HCT116 (cell line): ENCODE results near the gene HLA-DPA1. TPM values are rescaled to one million over a fixed set of nuclear protein-coding genes. Genes with fewer than 3 reads are reported as not detected.
A peak's percentile ranks its signal among the peaks of the same experiment; 100 is the strongest.

Experiments
- ATAC-seq: fragments of 200-7000 bp; cut with Tn5 transposase; 2 replicates; pipeline ENCODE4 v1.9.1; 2020; ENCODE audit warnings: mild to moderate bottlenecking, moderate library complexity
- BruUV-seq: library from RNA; stranded (reverse); fragments of 400-500 nt; replicated peaks from 2 replicates; lab custom pipeline; 2021; lab: Mats Ljungman, UMichigan
- CTCF ChIA-PET: fragments of 300-600 bp; sonication (Branson Sonifier 250); formaldehyde crosslinking; loops from one replicate; lab custom pipeline; 2021; ENCODE audit warnings: antibody characterized with exemption; lab: Charles Lee
- POLR2A ChIA-PET: fragments of 300-600, 350-600 bp; sonication (Branson Sonifier 250); formaldehyde crosslinking; loops from one replicate; lab custom pipeline; 2021; ENCODE audit warnings: antibody characterized with exemption; lab: Charles Lee
- RAD21 ChIA-PET, 2 experiments: fragments of 300-600 bp; sonication (Branson Sonifier 250); formaldehyde crosslinking; loops; one replicate each; lab custom pipeline; 2023; ENCODE audit warnings: low total read pairs in 2 of 2; ENCODE audit not compliant: uncharacterized antibody in 2 of 2, unreplicated experiment in 2 of 2, low non-redundant PET in 1 of 2; lab: Charles Lee
- DNase-seq: peaks from one replicate; pipeline ENCODE4 v3.0.0-alpha.2; 2010; ENCODE audit warnings: low read depth, low spot score
- H2AFZ ChIP-seq: fragments of 200-600 bp; shearing (Covaris generic), sonication (generic); 2 replicates; pipeline ENCODE4 v1.6.1; 2017; ENCODE audit warnings: low read depth, mixed run types, mixed read lengths, antibody characterized with exemption, low read length; ENCODE audit not compliant: poor library complexity, severe bottlenecking
- H3K27ac ChIP-seq: 2 replicates; pipeline ENCODE4 v1.5.1; 2012; ENCODE audit warnings: low read depth, low read length
- H3K27me3 ChIP-seq: fragments of 200-600 bp; sonication (generic); 2 replicates; pipeline ENCODE4 v1.6.1; 2016; ENCODE audit warnings: mixed run types, low read length, mixed read lengths; ENCODE audit not compliant: insufficient read depth
- H3K36me3 ChIP-seq, 2 experiments: fragments of 200-500 bp in 1 of 2; fragments of 200-600 bp in 1 of 2; sonication (Bioruptor generic) in 1 of 2; sonication (generic) in 1 of 2; 2 replicates each; pipeline versions ENCODE4 v1.5.1 to v1.6.1; 2014 to 2016; ENCODE audit warnings: low read length in 2 of 2, inconsistent platforms in 1 of 2, mixed read lengths in 1 of 2, mixed run types in 1 of 2; ENCODE audit not compliant: insufficient read depth in 2 of 2, control insufficient read depth in 1 of 2
- H3K4me1 ChIP-seq, 2 experiments: fragments of 200-600 bp in 1 of 2; sonication (generic) in 1 of 2; 2 replicates each; pipeline versions ENCODE4 v1.5.1 to v1.6.1; 2012 to 2017; ENCODE audit warnings: low read length in 2 of 2, inconsistent platforms in 1 of 2, mild to moderate bottlenecking in 1 of 2, mixed read lengths in 1 of 2, mixed run types in 1 of 2, moderate library complexity in 1 of 2; ENCODE audit not compliant: insufficient read depth in 2 of 2, control insufficient read depth in 1 of 2
- H3K4me2 ChIP-seq: fragments of 200-600 bp; sonication (generic); 2 replicates; pipeline ENCODE4 v1.6.1; 2017; ENCODE audit warnings: mixed run types, low read length, mixed read lengths
- H3K4me3 ChIP-seq, 2 experiments: fragments of 200-600 bp in 1 of 2; sonication (generic) in 1 of 2; replicated peaks in 1 of 2; 2 replicates each; pipeline ENCODE4 v1.5.1; 2011 to 2016; ENCODE audit warnings: low read length in 2 of 2, control low read depth in 1 of 2, low read depth in 1 of 2, mild to moderate bottlenecking in 1 of 2, mixed read lengths in 1 of 2, mixed run types in 1 of 2
- H3K79me2 ChIP-seq: fragments of 200-600 bp; sonication (generic); 2 replicates; pipeline ENCODE4 v1.6.1; 2017; ENCODE audit warnings: mild to moderate bottlenecking, mixed run types, low read length, moderate library complexity, mixed read lengths; ENCODE audit not compliant: insufficient read depth
- H3K9ac ChIP-seq: fragments of 200-600 bp; sonication (generic); 2 replicates; pipeline ENCODE4 v1.6.1; 2016; ENCODE audit warnings: low read length, mixed read lengths
- H3K9me2 ChIP-seq: fragments of 200-600 bp; sonication (generic), shearing (Covaris generic); 2 replicates; pipeline ENCODE4 v1.6.1; 2017; ENCODE audit warnings: mixed run types, mild to moderate bottlenecking, moderate library complexity; ENCODE audit not compliant: insufficient read depth
- H3K9me3 ChIP-seq, 2 experiments: fragments of 200-500 bp in 1 of 2; fragments of 200-600 bp in 1 of 2; sonication (Bioruptor generic) in 1 of 2; sonication (generic) in 1 of 2; 2 replicates each; pipeline ENCODE4 v1.6.1; 2014 to 2017; ENCODE audit warnings: low read length in 2 of 2, mixed read lengths in 2 of 2, inconsistent platforms in 1 of 2, low read depth in 1 of 2, mild to moderate bottlenecking in 1 of 2, mixed run types in 1 of 2, moderate library complexity in 1 of 2; ENCODE audit not compliant: control insufficient read depth in 1 of 2, insufficient read depth in 1 of 2
- H4K20me1 ChIP-seq: fragments of 200-600 bp; sonication (generic), shearing (Covaris generic); 2 replicates; pipeline ENCODE4 v1.6.1; 2017; ENCODE audit warnings: mixed run types, mild to moderate bottlenecking, moderate library complexity; ENCODE audit not compliant: insufficient read depth
- CBX3 ChIP-seq: IDR thresholded peaks from 2 replicates; pipeline ENCODE4 v1.6.1; 2012; ENCODE audit warnings: low read depth
- EGR1 ChIP-seq: IDR thresholded peaks from 2 replicates; pipeline ENCODE4 v1.6.1; 2012; ENCODE audit warnings: low read depth
- ELF1 ChIP-seq: IDR thresholded peaks from 2 replicates; pipeline ENCODE4 v1.6.1; 2012; ENCODE audit warnings: low read depth, borderline replicate concordance
- MAX ChIP-seq: IDR thresholded peaks from 2 replicates; pipeline ENCODE4 v1.6.1; 2012
- SP1 ChIP-seq: IDR thresholded peaks from 2 replicates; pipeline ENCODE4 v1.6.1; 2012; ENCODE audit warnings: low read depth
- SRF ChIP-seq: IDR thresholded peaks from 2 replicates; pipeline ENCODE4 v1.6.1; 2012; ENCODE audit warnings: low read depth
- YY1 ChIP-seq: IDR thresholded peaks from 2 replicates; pipeline ENCODE4 v1.6.1; 2011; ENCODE audit warnings: low read length, low read depth, moderate library complexity, mild to moderate bottlenecking; ENCODE audit not compliant: insufficient replicate concordance; ENCODE audit errors: extremely low read depth
- ZBTB33 ChIP-seq: IDR thresholded peaks from 2 replicates; pipeline ENCODE4 v1.6.1; 2011; ENCODE audit warnings: mild to moderate bottlenecking, low read length, moderate library complexity; ENCODE audit not compliant: insufficient replicate concordance; ENCODE audit errors: extremely low read depth
- intact Hi-C: fragments of 100-400 bp; cut with micrococcal nuclease; formaldehyde crosslinking; loops from 2 replicates; pipeline ENCODE4 v1.10.0; 2022
- total RNA-seq: library from RNA; stranded (reverse); gene quantifications from one replicate; pipeline ENCODE4 v1.2.1, GENCODE V29; 2021; ENCODE audit not compliant: unreplicated experiment

Gene HLA-DPA1
- total RNA-seq, 1 experiment from 2014 or later, result 0.89 TPM

DNA sequence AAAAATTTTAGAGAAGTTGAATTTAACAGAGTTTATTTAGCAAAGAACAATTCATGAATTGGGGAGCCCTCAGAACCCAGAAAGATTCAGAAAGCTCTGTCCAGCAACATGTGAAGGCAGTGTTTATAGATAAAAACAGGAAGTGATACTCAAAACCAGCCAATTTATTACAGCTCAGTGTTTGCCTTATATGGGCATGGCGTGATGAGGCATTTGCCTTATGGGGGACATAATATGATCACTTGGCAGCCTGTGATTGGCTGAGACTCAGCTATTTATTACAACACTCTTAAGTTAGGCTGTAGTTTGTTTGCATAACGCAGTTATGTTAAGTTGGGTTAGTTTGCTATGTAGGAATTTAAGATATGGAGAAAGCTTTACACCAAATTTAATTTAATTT, 11.5 kb downstream of the HLA-DPA1 start:
- Histone ChIP-seq H3K36me3 (no peaks in the 10 kb centered on the region), H4K20me1 (no peaks in the 10 kb centered on the region), H2AFZ (no peak overlapping the region), H3K79me2 (no peaks in the 10 kb centered on the region), H3K9me3 (no peaks in the 10 kb centered on the region), H3K27me3 (peaks cover 11% of the 10 kb centered on the region; the same call in 1 of the 2 replicates), H3K9me2 (no peaks in the 10 kb centered on the region), H3K4me1 (no peaks in the 10 kb centered on the region), H3K4me2 (no peak overlapping the region), H3K27ac (no peak overlapping the region), H3K4me3 (no peak overlapping the region), H3K9ac (no peak overlapping the region)
- no peak for DNase-seq
- no peak; the same call in 1 of the 2 replicates for ATAC-seq
- CTCF ChIA-PET, result interaction anchor here (0.8 to 1.0 kb wide), 2 partner anchors 13 to 47 kb away, joined by 3 to 4 read pairs; no protein-coding TSS in a partner anchor
- intact Hi-C loops, result no loop called here
- TF ChIP-seq MAX (no peak), EGR1 (no peak), SRF (peak; percentile 88), YY1 (no peak), ELF1 (no peak), ZBTB33 (no peak), CBX3 (no peak), SP1 (no peak)
- RAD21 ChIA-PET, result no interaction called here
- BruUV-seq, result no TSS peak
- POLR2A ChIA-PET, result no interaction called here
